ENCODE results near the gene SNX3.

SNX3 gene

DNA sequence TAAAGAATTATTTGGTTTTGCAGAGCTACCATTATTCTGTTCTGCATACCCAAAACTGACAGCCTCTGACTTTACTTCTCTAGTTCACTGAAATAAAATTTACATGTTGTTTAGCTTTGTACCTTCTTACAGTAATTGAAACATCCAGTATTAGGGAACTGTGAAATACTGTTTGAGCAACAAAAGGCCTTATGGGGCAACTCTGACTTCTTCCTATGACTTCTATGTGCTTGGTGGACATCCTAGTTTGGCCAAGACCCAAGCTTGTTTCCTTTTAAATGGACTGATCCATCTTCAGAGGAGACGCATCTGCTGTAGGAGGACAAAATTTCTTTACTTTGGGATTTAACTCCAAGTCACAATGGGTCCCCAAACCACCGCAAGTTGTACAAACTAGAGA lies 50.3 kb downstream of the SNX3 start:
- H3K4me3 ChIP-seq (ENCODE audit: control insufficient read depth, low read depth, low read length): no peak overlapping the region
- DNase-seq (ENCODE audit: low read depth): no peak
- TF ChIP-seq, protein P1, sequence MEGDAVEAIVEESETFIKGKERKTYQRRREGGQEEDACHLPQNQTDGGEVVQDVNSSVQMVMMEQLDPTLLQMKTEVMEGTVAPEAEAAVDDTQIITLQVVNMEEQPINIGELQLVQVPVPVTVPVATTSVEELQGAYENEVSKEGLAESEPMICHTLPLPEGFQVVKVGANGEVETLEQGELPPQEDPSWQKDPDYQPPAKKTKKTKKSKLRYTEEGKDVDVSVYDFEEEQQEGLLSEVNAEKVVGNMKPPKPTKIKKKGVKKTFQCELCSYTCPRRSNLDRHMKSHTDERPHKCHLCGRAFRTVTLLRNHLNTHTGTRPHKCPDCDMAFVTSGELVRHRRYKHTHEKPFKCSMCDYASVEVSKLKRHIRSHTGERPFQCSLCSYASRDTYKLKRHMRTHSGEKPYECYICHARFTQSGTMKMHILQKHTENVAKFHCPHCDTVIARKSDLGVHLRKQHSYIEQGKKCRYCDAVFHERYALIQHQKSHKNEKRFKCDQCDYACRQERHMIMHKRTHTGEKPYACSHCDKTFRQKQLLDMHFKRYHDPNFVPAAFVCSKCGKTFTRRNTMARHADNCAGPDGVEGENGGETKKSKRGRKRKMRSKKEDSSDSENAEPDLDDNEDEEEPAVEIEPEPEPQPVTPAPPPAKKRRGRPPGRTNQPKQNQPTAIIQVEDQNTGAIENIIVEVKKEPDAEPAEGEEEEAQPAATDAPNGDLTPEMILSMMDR (conservative IDR thresholded peaks at IDR 0.05; ENCODE audit: control insufficient read depth, insufficient read depth, low read depth, low read length): no peak

DNA sequence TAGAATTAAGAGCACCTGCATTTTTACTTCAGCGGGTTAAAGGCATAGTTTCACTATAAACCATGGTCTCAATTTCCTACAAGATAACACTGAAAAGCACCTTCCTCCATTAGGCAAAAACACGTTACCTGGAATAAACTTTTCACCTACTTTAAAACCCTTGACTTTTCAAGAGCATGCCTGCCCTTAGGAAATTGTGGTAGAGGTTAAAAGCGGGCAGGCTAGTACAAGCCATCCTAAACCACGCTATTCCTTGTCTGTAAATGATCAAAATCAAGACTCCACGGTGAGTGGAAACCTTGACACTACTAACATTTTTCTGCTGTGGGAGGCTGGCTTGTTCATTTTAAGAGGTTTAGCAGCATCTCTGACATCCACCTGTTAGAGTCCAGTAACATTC lies 51.1 kb downstream of the SNX3 start:
- TF ChIP-seq, protein P1 (conservative IDR thresholded peaks at IDR 0.05; ENCODE audit: control insufficient read depth, insufficient read depth, low read depth, low read length): no peak
- no peak for DNase-seq (ENCODE audit: low read depth)
- no peak overlapping the region for H3K4me3 ChIP-seq (ENCODE audit: control insufficient read depth, low read depth, low read length)

DNA sequence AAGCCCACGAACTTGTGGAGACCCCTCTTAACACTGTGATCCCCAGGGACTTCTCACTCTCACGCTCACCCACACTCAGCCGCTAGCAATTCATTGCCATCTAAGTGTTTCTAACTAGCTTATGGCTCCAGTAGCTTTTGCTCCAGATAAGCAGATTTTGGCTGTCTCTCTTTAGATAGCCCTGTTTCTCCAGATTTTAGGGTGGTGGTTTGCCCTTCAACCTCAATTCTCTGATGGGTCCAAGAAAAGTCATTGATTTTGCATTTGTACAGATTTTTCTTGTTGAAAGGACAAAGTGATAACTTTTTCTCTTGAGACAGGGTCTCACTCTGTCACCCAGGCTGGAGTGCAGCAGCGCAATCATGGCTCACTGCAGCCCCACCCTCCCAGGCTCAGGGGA lies 53.8 kb downstream of the SNX3 start:
- TF ChIP-seq, protein P1 (conservative IDR thresholded peaks at IDR 0.05; ENCODE audit: control insufficient read depth, insufficient read depth, low read depth, low read length): no peak
- no peak overlapping the region for H3K4me3 ChIP-seq (ENCODE audit: control insufficient read depth, low read depth, low read length)
- no peak for DNase-seq (ENCODE audit: low read depth)

DNA sequence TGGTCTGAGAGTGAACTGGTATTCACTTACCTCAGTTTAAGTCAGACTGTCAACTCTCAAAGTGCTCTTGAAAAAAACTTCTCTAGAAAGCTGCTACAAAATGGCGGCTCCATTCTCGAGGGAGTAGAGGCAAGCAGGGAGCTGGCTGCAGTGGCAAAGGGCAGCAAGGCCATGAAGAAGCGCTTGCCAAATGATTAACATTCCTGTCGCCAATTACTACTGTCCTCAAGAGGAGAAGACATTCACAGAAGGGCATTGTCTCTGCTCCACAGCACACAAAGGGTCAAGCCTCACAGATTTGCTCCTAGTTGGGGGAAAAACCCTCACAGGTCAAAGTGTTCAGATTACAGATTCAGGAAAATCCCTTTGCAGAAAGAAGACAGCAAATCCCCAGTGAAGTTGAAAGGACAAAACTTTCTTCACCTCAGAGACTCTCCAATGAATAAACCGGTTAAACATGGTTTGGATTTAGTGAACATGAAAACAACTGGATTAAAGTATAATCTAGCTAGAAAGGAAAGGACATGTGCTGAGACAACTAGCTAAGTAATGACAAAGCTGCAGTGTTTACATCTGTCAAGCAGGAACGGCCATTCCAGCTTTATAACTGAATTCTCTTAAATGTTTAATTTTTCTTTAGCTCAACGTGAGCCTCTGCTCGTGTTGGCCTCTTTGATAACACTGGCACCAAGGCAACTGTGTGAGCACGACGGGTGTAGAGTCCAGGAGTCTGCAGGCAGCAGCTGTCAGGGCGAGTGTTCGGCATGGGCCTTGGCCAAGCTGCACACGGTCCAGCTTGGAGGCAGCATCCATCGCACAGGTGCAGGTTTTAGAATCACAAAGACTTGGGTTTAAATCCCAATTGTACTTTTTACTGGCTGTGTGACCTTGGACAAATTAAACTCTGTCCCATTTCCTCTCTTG lies 57.4 kb downstream of the SNX3 start:
- DNase-seq (ENCODE audit: low read depth): no peak
- no peak overlapping the region for H3K4me3 ChIP-seq (ENCODE audit: control insufficient read depth, low read depth, low read length)
- TF ChIP-seq, protein P1 (conservative IDR thresholded peaks at IDR 0.05; ENCODE audit: control insufficient read depth, insufficient read depth, low read depth, low read length): no peak

DNA sequence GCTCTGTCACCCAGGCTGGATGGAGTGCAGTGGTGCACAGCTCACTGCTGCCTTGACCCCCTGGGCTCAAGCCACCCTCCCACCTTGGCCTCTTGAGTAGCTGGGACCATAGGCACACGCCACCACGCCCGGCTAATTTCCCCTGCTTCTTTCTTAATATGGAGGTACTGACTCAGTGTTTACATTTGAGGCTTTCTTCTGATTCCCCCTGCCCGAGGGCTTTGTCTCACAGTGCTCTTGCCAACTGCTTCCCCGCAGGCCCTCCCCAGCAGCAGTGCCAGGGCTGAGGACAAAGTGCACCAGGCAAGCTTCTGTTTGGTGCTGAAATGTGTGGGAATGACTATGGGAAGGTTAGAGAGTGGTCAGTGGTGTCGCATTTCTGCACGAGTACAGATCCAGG lies 60.2 kb downstream of the SNX3 start:
- peak; percentile 5 for DNase-seq (ENCODE audit: low read depth)
- no peak overlapping the region for H3K4me3 ChIP-seq (ENCODE audit: control insufficient read depth, low read depth, low read length)
- TF ChIP-seq, protein P1 (conservative IDR thresholded peaks at IDR 0.05; ENCODE audit: control insufficient read depth, insufficient read depth, low read depth, low read length): no peak

DNA sequence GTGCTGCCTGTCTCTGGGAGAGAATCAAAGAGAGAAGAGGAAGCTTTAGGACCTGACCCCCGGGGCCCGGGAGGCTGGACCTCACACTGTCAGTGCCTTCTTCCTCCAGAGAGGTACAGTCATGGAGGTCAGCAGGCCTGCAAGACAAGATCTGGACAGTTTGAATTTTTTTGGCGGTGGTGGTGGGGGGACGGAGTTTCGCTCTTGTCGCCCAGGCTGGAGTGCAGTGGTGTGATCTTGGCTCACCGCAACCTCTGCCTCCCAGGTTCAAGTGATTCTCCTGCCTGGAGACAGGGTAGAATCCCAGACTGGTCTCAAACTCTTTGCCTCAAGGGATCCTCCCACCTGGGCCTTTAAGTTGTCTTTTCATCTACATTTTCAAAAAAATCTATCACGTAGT lies 60.7 kb downstream of the SNX3 start:
- no peak for DNase-seq (ENCODE audit: low read depth)
- TF ChIP-seq, protein P1 (conservative IDR thresholded peaks at IDR 0.05; ENCODE audit: control insufficient read depth, insufficient read depth, low read depth, low read length): no peak
- H3K4me3 ChIP-seq (ENCODE audit: control insufficient read depth, low read depth, low read length): no peak overlapping the region
